Psoas muscle (tissue), 8 donors: ENCODE results near the gene NDUFB5. TPM values are rescaled to one million over a fixed set of nuclear protein-coding genes. Genes with fewer than 3 reads are reported as not detected.
"Not testable (repeated sequence)": the region's sequence is repeated elsewhere in the genome, so short reads cannot be mapped to it uniquely, and the experiment has no call there.

ENCODE experiments used
- ATAC-seq, 4 donors: fragments of 200-7000 bp; cut with Tn5 transposase; one replicate each; pipeline ENCODE4 v1.9.1; 2020; ENCODE audit warnings: moderate library complexity in 3 of 4, mild to moderate bottlenecking in 2 of 4
- DNase-seq, 2 donors: peaks; one replicate each; pipeline ENCODE4 v3.0.0-alpha.2; 2020
- H3K27ac ChIP-seq: fragments of 200-600 bp; one replicate; pipeline ENCODE4 v1.8.0; 2022
- H3K27me3 ChIP-seq, 3 donors: fragments of 200-600 bp in 1 of 3; one replicate each; pipeline versions ENCODE4 v1.6.1 to v1.8.0; 2013 to 2022; ENCODE audit warnings: low read length in 2 of 3, mild to moderate bottlenecking in 2 of 3, moderate library complexity in 1 of 3; ENCODE audit not compliant: insufficient read depth in 3 of 3
- H3K36me3 ChIP-seq, 2 donors: fragments of 200-600 bp in 1 of 2; one replicate each; pipeline versions ENCODE4 v1.6.1 to v1.8.0; 2013 to 2022; ENCODE audit warnings: low read depth in 1 of 2, mild to moderate bottlenecking in 1 of 2, moderate library complexity in 1 of 2; ENCODE audit not compliant: insufficient read depth in 1 of 2
- H3K4me1 ChIP-seq: fragments of 200-600 bp; one replicate; pipeline ENCODE4 v1.8.0; 2022
- H3K4me3 ChIP-seq: fragments of 200-600 bp; one replicate; pipeline ENCODE4 v1.8.0; 2022; ENCODE audit warnings: mild to moderate bottlenecking
- H3K9me3 ChIP-seq: fragments of 200-600 bp; one replicate; pipeline ENCODE4 v1.8.0; 2022
- CTCF ChIP-seq: fragments of 200-600 bp; IDR thresholded peaks from one replicate; pipeline ENCODE4 v1.8.0; 2022; ENCODE audit warnings: antibody characterized with exemption
- WGBS, 3 donors: extraction: QIAGEN DNeasy Blood & Tissue Kit; methylation state at CpG; one replicate each; pipeline versions ENCODE4 v1.1.6 to v1.1.7; 2013; 5-methylcytosine and 5-hydroxymethylcytosine counted together
- intact Hi-C, 2 donors: fragments of 100-400 bp; cut with DNase I; formaldehyde crosslinking; loops; one replicate each; pipeline versions ENCODE4 v1.11.0 to v1.14.2; 2022
- polyA plus RNA-seq, 3 donors: library from polyadenylated mRNA; stranded (reverse); fragments of 200-250 nt; gene quantifications; one replicate each; pipeline ENCODE4 v1.2.3, GENCODE V29; 2013
- total RNA-seq, 4 donors: library from RNA; stranded (reverse); fragmentation: NEBNext Ultra II Directional in 2 of 4; extraction: Animal tissue kit (Norgen Biotek cat#: 25700) in 2 of 4; gene quantifications; one replicate each; pipeline versions ENCODE4 v1.2.1 to v1.2.4, GENCODE V29; 2021 to 2023
- donor health status: healthy with polysubstance abuse.
- donor health status: DM: no; HTN: no; CAD: no; lungs with moderate emphysema.
- donor health status: Bipolar disorder and iron deficiency.
- donor health status: healthy.
- donor health status: DM: yes; HTN: yes; CAD: no.
- donor health status: DM: no; HTN: no; CAD: no.
- donor health status: DM: no; HTN: no; CAD: no.
- donor health status: DM: yes; HTN: yes; CAD: no.

Gene NDUFB5
- total and polyA plus RNA-seq, 7 donors = 147 to 261 (median 181) TPM

DNA sequence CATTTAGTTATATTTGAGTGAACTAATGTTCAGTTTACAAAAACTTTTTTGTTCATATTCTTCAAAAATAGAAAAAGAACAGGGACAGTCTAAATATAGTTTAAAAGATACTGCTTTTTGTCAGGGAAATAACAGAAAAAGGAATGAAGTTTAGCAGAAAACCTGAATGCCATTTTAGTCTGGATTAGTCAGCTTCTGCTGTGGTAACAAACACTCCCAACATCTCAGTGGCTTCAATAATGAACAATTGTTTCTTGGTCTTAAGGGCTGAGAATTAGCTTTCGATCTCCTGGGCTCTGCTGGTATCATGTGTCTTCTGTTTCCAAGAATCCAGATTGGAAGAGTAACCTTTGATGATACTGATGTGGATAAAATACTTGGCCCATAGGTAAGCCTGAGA is 35.9 kb downstream of the NDUFB5 start:
- 85 to 93% (median 88%) methylated on average over 1 of the region's 1 CpG for WGBS, 3 donors
- Histone ChIP-seq H3K27ac (no peak overlapping the region), H3K4me3 (no peak overlapping the region)

DNA sequence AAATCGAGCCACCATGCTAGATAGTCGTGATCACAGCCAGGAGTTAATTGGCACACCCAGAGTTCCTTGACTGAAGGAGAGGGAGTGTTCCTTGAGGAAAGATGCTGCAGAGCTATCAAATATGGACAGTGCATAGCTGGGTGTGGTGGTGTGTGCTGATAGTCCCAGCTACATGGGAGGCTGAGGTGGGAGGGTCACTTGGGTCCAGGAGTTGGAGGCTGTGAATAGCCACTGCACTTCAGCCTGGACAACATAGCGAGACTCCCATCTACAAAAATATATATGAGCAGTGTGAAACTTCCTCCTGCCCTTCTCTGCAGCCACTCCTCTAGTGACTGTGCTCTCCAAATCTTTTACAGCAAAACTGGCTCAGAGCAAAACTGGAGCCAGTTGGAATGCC is 38.3 kb downstream of the NDUFB5 start:
- ATAC-seq (no peak), DNase-seq (no peak)
- TF ChIP-seq CTCF = no peak
- no peak overlapping the region for H3K4me3 ChIP-seq
- no peak overlapping the region for H3K27ac ChIP-seq
- H3K9me3 ChIP-seq = no peaks in the 10 kb centered on the region
- H3K27me3 ChIP-seq = no peaks in the 10 kb centered on the region
- 81 to 89% (median 87%) methylated on average over 3 of the region's 3 CpGs for WGBS, 3 donors
- no peaks in the 10 kb centered on the region for H3K36me3 ChIP-seq
- intact Hi-C loops = no loop called here
- no peaks in the 10 kb centered on the region for H3K4me1 ChIP-seq

More for the DNA sequence above, 35.9 kb downstream of the NDUFB5 start:
- ATAC-seq (no peak), DNase-seq (no peak)
- Histone ChIP-seq H3K27me3 (no peaks in the 10 kb centered on the region), H3K9me3 (no peaks in the 10 kb centered on the region), H3K36me3 (no peaks in the 10 kb centered on the region), H3K4me1 (no peaks in the 10 kb centered on the region)
- intact Hi-C loops = no loop called here
- TF ChIP-seq CTCF = no peak

- ATAC-seq, DNase-seq, H3K9me3 ChIP-seq, H3K36me3 ChIP-seq, H3K4me1 ChIP-seq, H3K27ac ChIP-seq, H3K4me3 ChIP-seq, intact Hi-C loops, H3K27me3 ChIP-seq: not testable (repeated sequence)
- WGBS, 3 donors = 95 to 96% (median 96%) methylated on average over 8 of the region's 8 CpGs
Measured at GRCh38 chr3:179643837-179644236, 39.2 kb downstream of the NDUFB5 start.

GRCh38 chr3:179646177-179646576 is 41.6 kb downstream of the NDUFB5 start:
- DNase-seq = no peak
- Histone ChIP-seq H3K9me3 (no peaks in the 10 kb centered on the region), H3K27me3 (no peaks in the 10 kb centered on the region), H3K36me3 (no peaks in the 10 kb centered on the region), H3K4me1 (no peaks in the 10 kb centered on the region), H3K4me3 (no peak overlapping the region), H3K27ac (no peak overlapping the region)
- intact Hi-C loops = no loop called here
- TF ChIP-seq CTCF = no peak
- ATAC-seq = no peak
- WGBS, 3 donors = 77 to 86% (median 81%) methylated on average over 3 of the region's 3 CpGs

- intact Hi-C loops = loop anchor here (2.0 kb wide), 2 partner anchors 81 to 83 kb away; no protein-coding TSS in a partner anchor
- Histone ChIP-seq H3K36me3 (no peaks in the 10 kb centered on the region), H3K4me1 (peaks cover 26% of the 10 kb centered on the region), H3K4me3 (peak overlapping the region; percentile 91), H3K27me3 (no peaks in the 10 kb centered on the region), H3K27ac (peak overlapping the region; percentile 98), H3K9me3 (no peaks in the 10 kb centered on the region)
- TF ChIP-seq CTCF = no peak
- DNase-seq (no peak), ATAC-seq (no peak)
- WGBS, 3 donors = 45 to 54% (median 46%) methylated on average over 11 of the region's 11 CpGs
Measured at GRCh38 chr3:179651687-179652446, 47.3 kb downstream of the NDUFB5 start.
